Astrocyte (in vitro differentiated cells and primary cell): ENCODE measurements around the gene SP9. TPM values are rescaled to one million over a fixed set of nuclear protein-coding genes. Genes with fewer than 3 reads are reported as not detected.

Experiments
- DNase-seq: peaks from one replicate; pipeline ENCODE4 v3.0.0-alpha.2; 2010; ENCODE audit warnings: low read depth
- FAIRE-seq: peaks from 2 replicates; lab custom pipeline; 2011; peaks lifted over from hg19 to GRCh38; lab: Jason Lieb, UNC
- H2AFZ ChIP-seq: 2 replicates; pipeline ENCODE4 v1.6.0; 2012; ENCODE audit warnings: low read depth, low read length, inconsistent platforms
- H3K27ac ChIP-seq: 2 replicates; pipeline ENCODE4 v1.5.1; 2011; ENCODE audit warnings: low read depth, low read length, inconsistent platforms
- H3K27me3 ChIP-seq: 2 replicates; pipeline ENCODE4 v1.6.0; 2011; ENCODE audit warnings: low read length, inconsistent platforms; ENCODE audit not compliant: insufficient read depth
- H3K36me3 ChIP-seq: 2 replicates; pipeline ENCODE4 v1.5.1; 2011; ENCODE audit warnings: low read length, inconsistent platforms; ENCODE audit not compliant: insufficient read depth
- H3K4me1 ChIP-seq: 2 replicates; pipeline ENCODE4 v1.5.1; 2011; ENCODE audit warnings: low read length, inconsistent platforms; ENCODE audit not compliant: insufficient read depth
- H3K4me2 ChIP-seq: 2 replicates; pipeline ENCODE4 v1.6.0; 2012; ENCODE audit warnings: low read length, inconsistent platforms
- H3K4me3 ChIP-seq: 2 replicates; pipeline ENCODE4 v1.5.1; 2011; ENCODE audit warnings: low read depth, mild to moderate bottlenecking, low read length, inconsistent platforms; ENCODE audit not compliant: insufficient read depth
- H3K79me2 ChIP-seq: 2 replicates; pipeline ENCODE4 v1.6.0; 2012; ENCODE audit warnings: mild to moderate bottlenecking, low read length, inconsistent platforms; ENCODE audit not compliant: insufficient read depth
- H3K9ac ChIP-seq: 2 replicates; pipeline ENCODE4 v1.6.0; 2012; ENCODE audit warnings: mild to moderate bottlenecking, low read length, inconsistent platforms
- H3K9me3 ChIP-seq: 2 replicates; pipeline ENCODE4 v1.5.1; 2012; ENCODE audit warnings: low read depth, mild to moderate bottlenecking, low read length, inconsistent platforms; ENCODE audit not compliant: insufficient read depth
- H4K20me1 ChIP-seq: 2 replicates; pipeline ENCODE4 v1.6.0; 2012; ENCODE audit warnings: low read length, inconsistent platforms; ENCODE audit not compliant: insufficient read depth
- H3K27ac Mint-ChIP-seq: one replicate; pipeline ENCODE4 v1.8.0; 2021; ENCODE audit warnings: mild to moderate bottlenecking, mixed read lengths; ENCODE audit not compliant: unreplicated experiment
- H3K27me3 Mint-ChIP-seq: one replicate; pipeline ENCODE4 v1.8.0; 2021; ENCODE audit warnings: low read depth, mixed read lengths; ENCODE audit not compliant: unreplicated experiment
- H3K36me3 Mint-ChIP-seq: one replicate; pipeline ENCODE4 v1.8.0; 2021; ENCODE audit warnings: low read depth, mixed read lengths; ENCODE audit not compliant: unreplicated experiment
- H3K4me1 Mint-ChIP-seq: one replicate; pipeline ENCODE4 v1.8.0; 2021; ENCODE audit warnings: low read depth, mixed read lengths; ENCODE audit not compliant: unreplicated experiment
- H3K4me3 Mint-ChIP-seq: one replicate; pipeline ENCODE4 v1.8.0; 2021; ENCODE audit warnings: mild to moderate bottlenecking, moderate library complexity, mixed read lengths; ENCODE audit not compliant: unreplicated experiment
- H3K9me3 Mint-ChIP-seq: one replicate; pipeline ENCODE4 v1.8.0; 2021; ENCODE audit warnings: mild to moderate bottlenecking, mixed read lengths; ENCODE audit not compliant: unreplicated experiment
- EZH2 ChIP-seq: IDR thresholded peaks from 2 replicates; pipeline ENCODE4 v1.6.1; 2012; ENCODE audit warnings: mild to moderate bottlenecking, low read length, inconsistent platforms; ENCODE audit not compliant: insufficient read depth
- total RNA-seq: library from RNA; stranded (reverse); gene quantifications from 2 replicates; pipeline ENCODE4 v1.2.1, GENCODE V29; 2021
- TF ChIP-seq, protein P1 (sequence below): IDR thresholded peaks from 2 replicates; pipeline ENCODE4 v1.5.1; 2011; ENCODE audit warnings: low read depth, mild to moderate bottlenecking, inconsistent platforms, low read length, moderate library complexity; ENCODE audit not compliant: insufficient read depth

The SP9 gene
- total RNA-seq, 1 donor from 2014 or later = not detected

DNA sequence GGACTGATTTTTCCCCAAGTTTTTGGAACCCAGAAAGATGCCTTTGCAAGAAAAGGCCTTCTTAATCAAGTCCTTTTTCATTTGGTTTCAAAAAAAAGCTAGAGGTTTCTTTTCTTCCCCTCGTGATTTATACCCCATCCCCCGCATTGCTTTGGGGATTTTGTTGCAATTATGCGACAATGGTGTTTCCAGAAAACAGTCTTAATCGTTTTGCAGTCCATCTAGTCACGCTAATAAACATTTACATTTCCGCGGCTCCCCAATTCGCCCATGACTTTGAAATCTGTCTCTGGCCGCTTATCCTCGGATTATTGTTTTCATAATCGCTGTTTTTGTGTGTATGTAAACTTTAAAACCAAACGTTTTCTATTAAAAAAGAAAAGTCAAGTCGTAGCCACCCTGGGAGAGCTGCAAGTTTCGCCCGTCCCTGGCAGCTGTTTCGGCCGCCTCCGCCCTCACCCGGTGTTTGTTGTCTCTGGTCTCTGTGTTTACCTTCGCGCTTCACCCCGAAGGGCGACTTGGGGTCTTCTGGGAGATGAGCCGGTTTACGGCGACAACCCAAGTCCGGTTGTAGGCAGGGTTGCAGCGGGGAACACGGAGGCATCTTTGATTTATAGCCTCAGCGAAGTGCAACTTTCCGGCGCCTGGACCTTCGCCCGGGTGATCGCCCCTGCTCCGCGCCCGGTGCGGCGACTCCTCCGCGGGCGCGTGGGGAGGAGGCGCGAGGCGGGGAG lies 667 bp downstream of the SP9 start:
- Histone ChIP-seq H3K27ac (no peak overlapping the region), H3K9ac (no peak overlapping the region), H3K4me1 (peaks cover 8% of the 10 kb centered on the region), H3K36me3 (no peaks in the 10 kb centered on the region), H3K4me3 (peak overlapping the region; percentile 9), H3K27me3 (peaks cover 97% of the 10 kb centered on the region), H3K79me2 (no peaks in the 10 kb centered on the region), H3K9me3 (no peaks in the 10 kb centered on the region), H3K4me2 (peak overlapping the region; percentile 71), H2AFZ (peak overlapping the region; percentile 61), H4K20me1 (peaks cover 40% of the 10 kb centered on the region)
- DNase-seq (no peak), FAIRE-seq (no peak)
- Mint-ChIP-seq H3K27me3 (peaks cover 70% of the 10 kb centered on the region), H3K36me3 (peaks cover 2% of the 10 kb centered on the region), H3K9me3 (peaks cover 14% of the 10 kb centered on the region), H3K4me3 (peak overlapping the region; percentile 54), H3K4me1 (peaks cover 11% of the 10 kb centered on the region), H3K27ac (peak overlapping the region; percentile 81)
- no peak for TF ChIP-seq EZH2
- TF ChIP-seq, protein P1, sequence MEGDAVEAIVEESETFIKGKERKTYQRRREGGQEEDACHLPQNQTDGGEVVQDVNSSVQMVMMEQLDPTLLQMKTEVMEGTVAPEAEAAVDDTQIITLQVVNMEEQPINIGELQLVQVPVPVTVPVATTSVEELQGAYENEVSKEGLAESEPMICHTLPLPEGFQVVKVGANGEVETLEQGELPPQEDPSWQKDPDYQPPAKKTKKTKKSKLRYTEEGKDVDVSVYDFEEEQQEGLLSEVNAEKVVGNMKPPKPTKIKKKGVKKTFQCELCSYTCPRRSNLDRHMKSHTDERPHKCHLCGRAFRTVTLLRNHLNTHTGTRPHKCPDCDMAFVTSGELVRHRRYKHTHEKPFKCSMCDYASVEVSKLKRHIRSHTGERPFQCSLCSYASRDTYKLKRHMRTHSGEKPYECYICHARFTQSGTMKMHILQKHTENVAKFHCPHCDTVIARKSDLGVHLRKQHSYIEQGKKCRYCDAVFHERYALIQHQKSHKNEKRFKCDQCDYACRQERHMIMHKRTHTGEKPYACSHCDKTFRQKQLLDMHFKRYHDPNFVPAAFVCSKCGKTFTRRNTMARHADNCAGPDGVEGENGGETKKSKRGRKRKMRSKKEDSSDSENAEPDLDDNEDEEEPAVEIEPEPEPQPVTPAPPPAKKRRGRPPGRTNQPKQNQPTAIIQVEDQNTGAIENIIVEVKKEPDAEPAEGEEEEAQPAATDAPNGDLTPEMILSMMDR = no peak

DNA sequence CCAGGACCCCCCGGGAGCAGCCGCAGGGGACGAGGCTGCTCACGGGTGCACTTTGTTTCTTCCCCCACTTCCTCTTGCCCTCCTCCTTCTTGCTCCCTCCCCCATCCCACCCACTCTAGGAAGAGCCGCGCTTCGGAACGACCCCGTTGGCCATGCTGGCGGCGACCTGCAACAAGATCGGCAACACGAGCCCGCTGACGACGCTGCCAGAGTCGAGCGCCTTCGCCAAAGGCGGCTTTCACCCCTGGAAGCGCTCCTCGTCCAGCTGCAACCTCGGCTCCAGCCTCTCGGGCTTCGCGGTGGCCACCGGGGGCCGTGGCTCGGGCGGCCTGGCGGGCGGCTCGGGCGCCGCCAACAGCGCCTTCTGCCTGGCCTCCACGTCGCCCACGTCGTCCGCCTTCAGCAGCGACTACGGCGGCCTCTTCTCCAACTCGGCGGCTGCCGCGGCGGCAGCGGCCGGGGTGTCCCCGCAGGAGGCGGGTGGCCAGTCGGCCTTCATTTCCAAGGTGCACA lies 1.3 kb downstream of the SP9 start:
- H3K4me3 ChIP-seq = peak overlapping the region; percentile 9
- Mint-ChIP-seq H3K9me3 (peaks cover 15% of the 10 kb centered on the region), H3K4me1 (peaks cover 11% of the 10 kb centered on the region), H3K27me3 (peaks cover 66% of the 10 kb centered on the region), H3K36me3 (peaks cover 2% of the 10 kb centered on the region), H3K27ac (no peak overlapping the region), H3K4me3 (no peak overlapping the region)
- peak overlapping the region; percentile 67 for H2AFZ ChIP-seq
- no peaks in the 10 kb centered on the region for H3K9me3 ChIP-seq
- H3K36me3 ChIP-seq = no peaks in the 10 kb centered on the region
- FAIRE-seq (no peak), DNase-seq (no peak)
- no peaks in the 10 kb centered on the region for H3K79me2 ChIP-seq
- H4K20me1 ChIP-seq = peaks cover 40% of the 10 kb centered on the region
- no peak overlapping the region for H3K27ac ChIP-seq
- H3K4me1 ChIP-seq = peaks cover 8% of the 10 kb centered on the region
- no peak overlapping the region for H3K9ac ChIP-seq
- H3K4me2 ChIP-seq = peak overlapping the region; percentile 71
- TF ChIP-seq EZH2 = no peak
- TF ChIP-seq, protein P1 = no peak
- H3K27me3 ChIP-seq = peaks cover 97% of the 10 kb centered on the region
